Measurements from ENCODE around the gene COX6B2. TPM values are rescaled to one million over a fixed set of nuclear protein-coding genes. Genes with fewer than 3 reads are reported as not detected.
A peak's percentile ranks its signal among the peaks of the same experiment; 100 is the strongest.

Gene COX6B2
- total RNA-seq, 2 donors from 2014 or later, result 0.39 to 0.95 TPM

DNA sequence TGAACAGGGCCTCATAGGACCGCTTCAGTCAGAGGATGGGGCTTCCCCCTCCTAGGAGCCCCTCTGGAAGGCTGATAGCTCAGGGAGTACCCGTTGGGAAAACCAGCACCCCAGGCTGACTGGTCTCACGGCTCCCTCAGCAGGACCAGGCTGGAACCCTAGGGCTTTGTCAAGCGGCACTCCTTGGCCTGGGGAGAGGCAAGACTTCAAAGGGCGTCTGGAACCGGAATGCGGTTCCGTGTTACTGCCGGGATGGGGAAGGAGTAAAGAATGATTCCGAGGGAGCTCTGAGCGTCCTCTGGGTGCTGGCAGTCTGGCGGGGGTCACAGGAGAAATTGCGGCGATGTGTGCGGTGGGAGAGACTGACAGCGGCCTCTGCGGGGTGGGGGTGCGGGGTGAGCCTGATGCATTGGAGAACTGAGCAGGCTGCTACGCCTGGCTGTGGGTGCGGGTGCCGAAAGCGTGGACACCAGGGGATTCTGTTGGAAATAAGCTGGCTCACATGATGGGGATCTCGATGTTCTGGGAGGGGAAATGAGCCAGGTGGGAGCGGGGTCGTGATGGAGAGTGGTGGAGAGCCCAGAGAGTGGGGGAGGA, 1.9 kb downstream of the COX6B2 start:
- ATAC-seq (no peak), DNase-seq (ENCODE audit: low spot score in 2 of 2) (no peak)
- peak overlapping the region in 1 of 2 donors; percentile 86 for H3K27ac Mint-ChIP-seq
- H3K9me3 Mint-ChIP-seq, result no peaks in the 10 kb centered on the region
- no peaks in the 10 kb centered on the region for H3K36me3 Mint-ChIP-seq

GRCh38 chr19:55352040-55352439, 2.5 kb downstream of the COX6B2 start:
- Mint-ChIP-seq H3K36me3 (no peaks in the 10 kb centered on the region), H3K9me3 (no peaks in the 10 kb centered on the region), H3K27ac (peak overlapping the region in 1 of 2 donors; percentile 27)
- ATAC-seq (no peak), DNase-seq (ENCODE audit: low spot score in 2 of 2) (no peak)

DNA sequence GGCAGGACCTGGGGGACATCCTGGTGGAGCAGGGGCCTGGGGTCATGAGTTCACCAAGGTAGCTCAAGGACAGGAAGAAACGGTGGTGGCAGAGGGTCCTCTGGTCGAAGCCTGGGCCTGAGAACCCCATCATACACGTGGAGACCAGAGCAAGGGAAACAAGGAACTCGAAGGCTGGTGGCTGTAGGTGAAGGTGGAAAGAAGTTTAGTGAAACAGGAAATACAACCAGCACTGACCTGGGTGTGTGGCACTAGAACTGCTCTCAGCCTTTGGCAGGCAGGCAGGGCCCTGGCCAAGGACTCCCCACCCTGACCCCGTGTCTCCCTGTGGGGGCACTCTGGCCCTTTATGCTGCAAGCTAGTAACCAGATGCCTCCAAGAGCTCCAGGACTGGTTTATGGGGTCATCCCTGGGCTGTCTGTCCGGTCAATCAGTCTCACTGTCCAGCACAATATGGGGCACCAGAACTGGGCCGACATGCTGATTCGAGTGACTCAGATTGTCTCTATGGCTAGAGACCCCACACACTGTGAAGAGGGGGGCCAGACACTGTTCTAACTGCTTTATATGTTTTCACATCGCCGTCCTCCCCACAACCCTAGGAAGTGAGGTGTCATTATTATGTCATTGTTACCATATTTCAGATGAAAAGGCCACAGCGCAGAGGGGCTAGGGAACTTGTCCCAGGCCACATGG, 3.8 kb downstream of the COX6B2 start:
- no peak overlapping the region for H3K27ac Mint-ChIP-seq
- H3K9me3 Mint-ChIP-seq, result no peaks in the 10 kb centered on the region
- no peak for DNase-seq (ENCODE audit: low spot score in 2 of 2)
- ATAC-seq, result no peak
- H3K36me3 Mint-ChIP-seq, result no peaks in the 10 kb centered on the region

- ATAC-seq (no peak), DNase-seq (ENCODE audit: low spot score in 2 of 2) (no peak)
- Mint-ChIP-seq H3K9me3 (no peaks in the 10 kb centered on the region), H3K36me3 (peaks cover 0 to 2% of the 10 kb centered on the region in 2 donors), H3K27ac (no peak overlapping the region)
These were observed 6.0 kb downstream of the COX6B2 start for GRCh38 chr19:55348317-55349034.

DNA sequence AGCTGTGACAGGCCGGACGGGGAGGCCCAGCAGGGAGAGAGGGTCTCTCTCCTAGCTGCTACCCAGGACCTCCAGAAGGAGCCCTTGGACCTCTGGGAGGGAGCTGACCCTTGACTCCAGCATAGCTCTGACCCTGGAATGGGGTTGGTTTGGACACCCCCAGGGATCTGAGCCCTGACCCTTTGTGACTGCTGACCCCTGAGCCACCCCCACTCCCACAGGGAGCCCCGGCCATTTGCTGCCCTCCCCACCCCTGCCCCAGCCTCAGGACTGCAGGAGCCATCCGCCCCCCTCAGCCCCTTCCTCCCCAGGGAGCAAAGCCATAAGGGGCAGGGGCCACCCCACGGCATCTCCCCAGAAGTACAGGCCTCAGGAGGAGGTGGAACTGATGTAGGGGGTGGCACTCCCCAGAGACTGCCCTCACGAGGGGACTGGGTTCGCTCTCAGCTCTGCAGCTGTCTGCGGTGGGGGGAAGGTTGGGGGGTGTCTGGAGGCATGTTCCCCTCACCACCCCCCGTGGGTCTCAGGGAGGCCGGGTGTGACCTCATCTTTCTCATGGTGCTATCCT, 7.0 kb downstream of the COX6B2 start:
- ATAC-seq (no peak), DNase-seq (ENCODE audit: low spot score in 2 of 2) (no peak)
- no peaks in the 10 kb centered on the region for H3K9me3 Mint-ChIP-seq
- H3K27ac Mint-ChIP-seq, result peak overlapping the region in 1 of 2 donors; percentile 57
- peaks cover 0 to 7% of the 10 kb centered on the region in 2 donors for H3K36me3 Mint-ChIP-seq

- ATAC-seq (peak in 1 of 2 donors; percentile 15), DNase-seq (ENCODE audit: low spot score in 2 of 2) (no peak)
- Mint-ChIP-seq H3K36me3 (peaks cover 0 to 7% of the 10 kb centered on the region in 2 donors), H3K9me3 (no peaks in the 10 kb centered on the region), H3K27ac (no peak overlapping the region)
These were observed 7.6 kb downstream of the COX6B2 start for GRCh38 chr19:55346725-55347441.

DNA sequence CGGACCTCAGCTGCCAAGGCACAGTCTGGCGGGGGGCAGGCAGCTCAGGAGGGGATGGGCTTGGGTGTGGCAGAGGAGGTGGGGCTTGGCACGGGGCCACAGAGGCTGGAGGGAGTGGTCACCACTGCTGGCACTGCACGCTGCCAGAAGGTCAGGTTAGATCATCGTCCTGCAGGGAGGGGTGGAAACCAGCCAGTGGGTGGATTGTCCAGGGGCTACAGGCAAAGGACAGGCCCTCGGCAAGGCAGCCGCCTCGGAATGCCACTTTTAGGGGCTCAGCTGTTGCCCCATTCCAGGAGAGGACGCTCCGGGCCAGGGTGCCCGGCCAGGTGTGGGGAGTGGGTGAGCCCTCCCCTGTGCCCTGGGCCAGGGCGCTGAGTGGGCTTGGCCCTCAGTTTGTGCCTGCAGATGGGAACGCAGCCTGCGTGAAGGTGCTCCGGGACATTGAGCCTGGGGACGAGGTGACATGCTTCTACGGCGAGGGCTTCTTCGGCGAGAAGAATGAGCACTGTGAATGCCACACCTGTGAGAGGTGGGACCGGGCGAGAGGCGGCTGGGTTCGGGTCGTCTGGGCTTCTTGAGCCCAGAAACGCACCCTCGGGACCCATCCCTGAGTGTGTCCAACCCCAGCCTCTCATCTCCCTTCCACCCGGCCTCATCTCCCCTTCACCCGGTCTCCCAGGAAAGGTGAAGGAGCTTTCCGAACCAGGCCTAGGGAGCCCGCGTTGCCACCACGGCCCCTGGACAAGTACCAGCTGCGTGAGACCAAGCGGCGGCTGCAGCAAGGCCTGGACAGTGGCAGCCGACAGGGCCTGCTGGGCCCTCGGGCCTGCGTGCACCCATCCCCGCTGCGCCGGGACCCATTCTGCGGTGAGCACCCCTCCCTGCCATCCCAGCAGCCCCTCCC, 8.4 kb downstream of the COX6B2 start:
- Mint-ChIP-seq H3K36me3 (peaks cover 0 to 7% of the 10 kb centered on the region in 2 donors), H3K9me3 (no peaks in the 10 kb centered on the region), H3K27ac (no peak overlapping the region)
- ATAC-seq, result no peak
- no peak for DNase-seq (ENCODE audit: low spot score in 2 of 2)

DNA sequence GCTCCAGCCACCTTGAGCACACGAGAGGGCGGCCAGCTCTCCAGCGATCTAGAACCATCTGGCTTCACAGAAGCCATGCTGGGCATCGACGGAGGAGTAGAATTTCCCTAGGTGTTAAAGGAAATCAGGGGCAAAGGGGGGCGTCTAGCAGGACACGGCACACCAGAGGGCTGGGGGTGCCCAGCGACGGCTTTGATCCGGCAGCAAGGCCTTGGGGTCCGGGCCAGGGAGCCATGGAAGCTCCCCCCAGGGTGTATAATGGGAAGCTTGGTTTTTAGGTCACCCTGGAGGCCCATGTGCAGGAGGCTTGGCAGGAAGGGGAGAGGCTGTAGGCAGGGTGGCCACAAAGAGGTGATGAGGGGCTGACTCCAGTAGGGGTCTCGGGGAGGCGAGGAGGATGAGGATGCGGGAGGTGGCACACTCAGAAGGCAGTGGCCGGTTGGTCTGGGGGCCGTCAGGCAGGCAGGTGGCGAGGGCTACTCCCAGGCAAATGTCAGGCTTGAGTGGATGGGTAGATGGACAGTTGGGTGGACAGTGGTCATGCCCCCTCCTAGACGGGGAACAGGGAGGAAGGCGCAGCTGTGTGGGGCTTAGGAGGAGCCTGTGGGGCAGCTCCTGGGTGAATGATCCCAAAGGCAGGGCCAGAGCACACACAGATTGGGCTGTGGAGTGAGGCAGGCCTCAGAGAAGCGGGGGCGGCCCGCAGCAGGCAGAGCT, 9.3 kb downstream of the COX6B2 start:
- Mint-ChIP-seq H3K9me3 (no peaks in the 10 kb centered on the region), H3K36me3 (peaks cover 0 to 7% of the 10 kb centered on the region in 2 donors), H3K27ac (no peak overlapping the region)
- ATAC-seq, result no peak
- DNase-seq (ENCODE audit: low spot score in 2 of 2), result no peak

GRCh38 chr19:55344444-55344843, 10.1 kb downstream of the COX6B2 start:
- DNase-seq (ENCODE audit: low spot score in 2 of 2) (no peak), ATAC-seq (no peak)
- H3K9me3 Mint-ChIP-seq, result no peaks in the 10 kb centered on the region
- peaks cover 0 to 7% of the 10 kb centered on the region in 2 donors for H3K36me3 Mint-ChIP-seq
- peak overlapping the region in 1 of 2 donors; percentile 51 for H3K27ac Mint-ChIP-seq

DNA sequence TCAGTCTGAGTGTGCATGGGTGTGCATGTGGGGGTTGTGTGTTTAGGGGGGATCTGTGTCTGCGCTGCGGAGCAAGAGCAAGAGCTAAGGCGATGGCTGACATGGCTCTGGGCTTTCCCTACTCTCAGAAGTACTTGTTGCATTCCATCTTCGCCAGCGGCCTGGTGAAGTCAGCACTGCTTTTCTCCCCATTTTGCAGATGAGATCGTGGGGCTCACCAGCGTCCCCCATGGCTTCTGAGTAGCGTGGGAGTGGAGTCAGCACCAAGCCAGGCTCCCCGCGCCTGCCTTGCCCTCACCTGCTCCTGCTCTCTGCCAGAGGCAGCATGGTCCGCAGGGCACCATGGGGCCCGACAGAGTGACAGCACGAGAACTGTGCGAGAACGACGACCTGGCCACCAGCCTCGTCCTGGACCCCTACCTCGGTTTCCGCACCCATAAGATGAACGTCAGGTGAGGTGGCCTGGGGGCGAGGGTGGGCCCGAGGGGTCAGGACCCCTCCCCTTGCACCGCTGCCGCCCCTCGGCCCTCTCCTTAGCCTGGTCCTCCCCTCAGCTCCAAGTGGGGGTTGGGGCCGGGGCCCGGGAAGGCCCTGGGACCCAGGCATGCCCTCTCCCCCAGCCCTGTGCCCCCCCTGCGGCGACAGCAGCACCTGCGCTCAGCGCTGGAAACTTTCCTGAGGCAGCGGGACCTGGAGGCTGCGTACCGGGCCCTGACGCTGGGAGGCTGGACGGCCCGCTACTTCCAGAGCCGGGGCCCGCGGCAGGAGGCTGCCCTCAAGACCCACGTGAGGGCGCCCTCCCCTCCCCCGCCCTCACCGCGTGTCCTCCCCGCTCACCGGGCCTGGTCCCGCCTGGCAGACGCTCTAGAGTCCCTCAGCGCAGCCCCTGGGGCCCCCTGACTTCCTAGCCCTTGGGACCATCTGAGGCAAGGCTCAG, 12.7 kb downstream of the COX6B2 start:
- Mint-ChIP-seq H3K36me3 (peaks cover 0 to 7% of the 10 kb centered on the region in 2 donors), H3K27ac (peak overlapping the region; percentile 84 to 97), H3K9me3 (no peaks in the 10 kb centered on the region)
- no peak for ATAC-seq
- no peak for DNase-seq (ENCODE audit: low spot score in 2 of 2)

GRCh38 chr19:55341171-55341588, 13.3 kb downstream of the COX6B2 start:
- Mint-ChIP-seq H3K9me3 (no peaks in the 10 kb centered on the region), H3K27ac (peak overlapping the region; percentile 84 to 97), H3K36me3 (peaks cover 0 to 7% of the 10 kb centered on the region in 2 donors)
- DNase-seq (ENCODE audit: low spot score in 2 of 2) (peak in 1 of 2 donors; percentile 69), ATAC-seq (no peak)

DNA sequence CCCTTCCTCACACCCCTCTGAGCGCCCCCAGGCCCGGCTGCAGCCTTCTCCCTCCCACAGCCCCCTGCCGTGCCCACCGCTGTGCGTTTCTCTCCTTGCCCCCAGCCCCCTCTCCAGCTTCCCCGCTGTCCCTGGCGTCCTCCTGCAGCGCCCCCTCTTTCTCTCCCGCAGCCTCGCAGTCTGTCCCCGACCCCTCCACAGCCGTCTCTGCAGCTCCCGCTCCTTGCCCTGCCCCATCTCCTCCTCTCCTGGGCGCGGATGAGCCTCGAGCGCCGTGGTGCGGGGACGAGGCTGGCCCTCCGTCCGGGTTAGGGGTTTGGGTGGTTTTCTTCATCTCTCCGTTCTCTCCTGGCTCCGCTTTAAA, 13.8 kb downstream of the COX6B2 start:
- DNase-seq (ENCODE audit: low spot score in 2 of 2) (peak in 1 of 2 donors; percentile 41), ATAC-seq (no peak)
- H3K27ac Mint-ChIP-seq, result peak overlapping the region; percentile 77 to 97
- peaks cover 0 to 7% of the 10 kb centered on the region in 2 donors for H3K36me3 Mint-ChIP-seq
- no peaks in the 10 kb centered on the region for H3K9me3 Mint-ChIP-seq

GRCh38 chr19:55339889-55340783, 14.4 kb downstream of the COX6B2 start:
- Mint-ChIP-seq H3K36me3 (peaks cover 0 to 7% of the 10 kb centered on the region in 2 donors), H3K9me3 (no peaks in the 10 kb centered on the region), H3K27ac (peak overlapping the region; percentile 97)
- DNase-seq (ENCODE audit: low spot score in 2 of 2) (peak; percentile 28 to 70), ATAC-seq (no peak)

Measured in activated naive CD4-positive, alpha-beta T cell treated with anti-CD3 and anti-CD28 coated beads, Interleukin-2, amount 50 U/mL, for 72 hours (primary cell).